ENCODE measurements around the gene ITGB6.

Gene ITGB6

DNA sequence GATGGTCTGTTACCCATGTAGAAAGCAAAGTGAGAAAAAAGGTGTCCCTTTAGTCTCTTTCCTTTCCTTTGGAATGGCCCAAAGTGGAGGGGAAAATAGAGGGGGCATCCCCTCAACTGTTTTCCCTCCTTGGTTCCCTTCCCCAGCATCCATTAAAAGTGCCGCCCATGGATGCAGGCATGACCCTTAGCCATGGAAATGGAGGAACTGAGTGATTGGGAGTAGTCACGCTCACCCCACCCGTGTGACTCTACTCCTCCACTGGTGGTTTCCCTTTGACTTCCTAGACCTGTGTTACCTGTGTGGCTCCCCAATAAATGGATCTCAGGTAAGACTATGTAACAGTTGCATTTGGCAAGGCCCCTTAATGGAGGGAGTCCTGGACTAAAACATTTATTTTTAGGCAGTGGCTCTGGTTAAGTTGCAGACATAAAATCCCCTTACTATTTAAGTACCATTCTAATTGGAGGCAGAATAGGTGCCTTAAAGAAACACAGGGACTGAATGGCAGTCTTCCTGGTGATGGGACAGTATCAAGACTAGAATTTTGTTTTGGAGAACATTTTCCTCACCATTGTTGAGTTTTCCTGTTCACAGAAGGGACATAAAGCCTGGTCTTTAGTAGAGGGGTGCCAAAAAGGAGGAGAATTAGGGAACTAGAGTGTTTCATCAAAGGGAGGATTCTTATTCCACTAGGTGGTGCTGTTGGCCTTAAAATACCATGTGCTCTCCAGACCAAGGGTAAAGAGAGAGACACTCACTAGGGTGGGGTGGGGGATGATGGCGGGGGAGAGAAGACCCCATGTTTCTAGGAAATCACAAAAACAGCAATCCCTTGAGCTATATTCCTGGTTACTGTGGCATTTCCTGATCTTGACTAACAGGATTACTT lies 112.0 kb downstream of the ITGB6 start:
- DNase-seq (ENCODE audit: low read depth) = no peak

DNA sequence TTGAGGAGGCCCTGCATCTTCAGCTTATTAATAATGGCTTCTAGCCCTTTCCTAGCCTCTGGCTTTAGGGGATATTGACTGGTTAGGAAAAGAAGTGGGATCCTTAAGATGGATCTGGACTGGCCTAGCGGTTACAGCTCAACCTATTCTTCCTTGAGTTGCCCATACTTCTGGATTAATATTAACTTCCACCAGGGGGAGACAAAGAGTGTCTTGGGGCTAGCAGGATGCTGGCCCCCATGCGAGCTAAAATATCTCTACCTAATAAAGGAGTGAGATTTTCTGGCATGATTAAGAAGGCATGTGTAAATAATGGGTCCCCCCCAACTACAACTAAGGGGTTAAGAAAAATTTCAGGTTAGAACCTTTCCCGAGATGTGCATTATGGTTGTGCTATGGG lies 114.4 kb downstream of the ITGB6 start:
- DNase-seq (ENCODE audit: low read depth) = no peak

DNA sequence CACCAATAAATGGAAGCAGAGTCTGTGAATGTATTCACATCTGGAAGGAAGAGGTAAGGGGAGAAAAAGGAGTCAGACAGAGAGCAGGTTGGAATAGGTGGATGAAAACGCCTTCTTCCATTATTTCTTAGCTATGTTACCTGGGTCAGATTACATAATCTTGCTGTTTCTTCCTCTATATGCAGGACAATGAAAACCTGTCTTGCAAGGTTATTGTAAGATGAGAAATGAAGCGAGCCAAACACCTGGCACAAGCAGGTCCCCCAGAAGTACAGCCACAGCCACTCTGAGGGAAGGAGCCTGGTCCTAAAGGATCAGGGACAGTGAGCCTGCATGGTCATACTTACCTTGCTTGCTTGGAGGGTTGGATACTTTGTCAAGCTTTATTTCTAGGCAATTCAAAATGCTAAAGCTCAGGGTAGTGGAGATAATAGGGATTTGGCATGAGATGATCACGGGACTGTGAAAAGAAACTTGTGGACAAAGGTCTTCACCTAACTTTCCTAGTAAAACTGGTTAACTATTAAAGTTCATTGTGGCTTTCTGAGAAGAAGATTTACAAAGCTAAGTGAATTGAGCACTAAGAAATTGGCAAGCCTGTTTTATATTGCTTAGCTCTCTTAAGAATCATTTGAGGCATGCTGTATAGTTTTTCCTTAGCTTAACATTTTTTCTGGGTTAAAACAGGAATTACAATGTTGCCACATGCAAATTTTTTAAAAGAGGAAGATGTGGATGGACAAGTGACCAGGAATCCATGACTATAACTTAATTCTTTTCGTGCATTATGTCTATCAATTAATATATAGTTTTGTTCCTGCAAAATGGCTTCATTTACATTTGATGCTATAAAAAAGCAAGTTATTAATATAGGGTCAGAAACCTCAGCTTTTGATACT lies 121.9 kb downstream of the ITGB6 start:
- no peak for DNase-seq (ENCODE audit: low read depth)

DNA sequence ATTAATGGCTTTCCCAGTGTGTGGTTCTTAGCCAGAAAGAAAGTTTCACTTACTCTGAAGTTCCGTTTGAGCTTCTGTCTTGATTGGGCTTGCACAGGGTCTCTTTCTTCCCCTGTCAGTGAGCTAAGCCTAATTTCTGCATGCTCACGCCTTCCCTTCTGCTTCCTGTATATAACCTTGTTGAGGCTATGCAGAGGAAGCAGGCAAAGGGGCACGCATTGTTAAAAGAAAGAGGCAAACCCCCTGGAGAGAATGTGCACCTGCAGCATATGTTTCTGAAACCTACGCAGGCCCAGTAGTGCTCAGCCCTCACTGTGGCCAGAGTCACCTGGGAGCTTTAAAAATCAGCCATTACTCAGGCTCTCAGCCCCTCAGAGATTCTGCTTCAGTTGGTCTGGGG lies 123.2 kb downstream of the ITGB6 start:
- no peak for DNase-seq (ENCODE audit: low read depth)

DNA sequence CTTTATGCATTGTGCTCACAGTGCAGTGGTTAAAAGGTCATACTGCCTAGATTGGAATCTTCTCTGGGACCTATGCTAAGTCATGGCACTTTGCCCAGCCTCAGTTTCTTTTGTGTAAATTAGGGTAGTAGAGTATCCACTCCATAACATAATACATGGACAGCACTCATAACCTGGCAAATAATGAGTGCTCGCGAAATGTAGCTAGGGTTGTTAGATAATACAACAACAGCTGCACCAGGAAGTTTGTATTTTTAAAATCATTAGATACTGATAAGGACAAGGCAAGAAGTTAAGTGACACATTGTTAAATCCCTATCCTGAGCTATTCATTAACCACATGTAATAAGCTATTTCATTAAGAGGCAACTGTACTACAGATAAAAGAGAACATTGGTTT lies 123.8 kb downstream of the ITGB6 start:
- no peak for DNase-seq (ENCODE audit: low read depth)

DNA sequence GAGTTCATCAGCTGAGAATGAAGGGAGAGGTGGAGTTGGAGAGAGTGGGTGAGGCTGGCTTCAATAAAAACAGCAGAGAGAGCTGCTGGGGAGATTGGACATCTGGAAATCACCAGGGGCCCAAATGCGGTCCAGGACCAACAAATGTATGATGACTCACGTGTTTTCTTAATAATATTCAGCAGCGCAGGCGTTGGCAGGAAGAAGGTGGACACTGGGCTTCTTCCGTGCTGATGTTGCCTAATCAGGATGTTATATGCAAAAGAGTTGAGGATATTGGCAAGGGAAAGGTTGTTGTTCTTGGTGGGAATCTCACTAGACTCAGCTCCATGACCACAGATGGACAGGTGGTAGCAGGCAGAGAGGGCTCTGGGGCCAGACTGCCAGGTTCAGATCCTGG lies 124.9 kb downstream of the ITGB6 start:
- DNase-seq (ENCODE audit: low read depth) = peak; percentile 77

DNA sequence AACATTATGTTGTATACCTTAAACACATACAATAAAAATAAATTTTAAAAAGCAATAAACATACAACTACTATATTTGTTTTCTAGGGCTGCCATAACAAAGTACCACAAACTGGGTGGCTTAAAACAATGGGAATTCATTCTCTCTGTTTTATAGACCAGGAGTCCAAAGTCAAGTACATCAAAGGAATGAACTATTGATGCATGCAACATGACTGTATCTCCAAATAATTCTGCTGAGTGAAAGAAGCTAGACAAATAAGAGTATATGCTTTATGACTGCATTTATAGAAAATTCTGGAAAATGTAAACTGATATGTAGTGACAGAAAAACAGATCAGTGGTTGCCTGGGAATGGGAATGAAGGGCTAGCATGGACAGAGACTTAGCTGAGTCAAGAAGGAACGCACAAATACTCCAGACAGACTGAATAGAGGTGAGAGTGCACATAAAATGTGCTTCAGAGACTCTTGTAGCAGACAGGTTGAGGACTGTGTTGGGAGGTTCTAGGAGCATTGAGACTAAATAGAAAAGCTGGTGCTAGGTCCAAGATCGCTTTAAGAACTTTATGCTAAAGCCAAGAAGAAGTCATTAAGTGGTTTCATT lies 126.7 kb downstream of the ITGB6 start:
- DNase-seq (ENCODE audit: low read depth) = no peak

DNA sequence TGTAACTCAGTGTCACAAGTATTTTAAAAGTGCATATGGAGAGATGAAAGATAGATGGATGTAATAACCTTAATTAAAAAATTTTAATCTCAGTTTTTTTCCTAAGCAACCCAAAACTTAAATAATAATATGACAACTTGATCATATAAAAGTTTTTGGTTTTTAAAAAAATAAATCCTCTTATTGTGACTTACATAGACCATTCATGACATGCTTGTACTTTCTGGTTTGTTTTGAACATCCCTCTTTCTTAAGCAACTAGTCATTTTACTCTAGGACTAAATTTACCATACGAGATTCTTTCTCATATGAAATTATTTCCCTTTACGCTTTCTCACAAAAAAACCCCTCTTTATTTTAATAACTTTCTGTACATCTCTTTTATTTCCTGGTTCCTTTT lies 131.2 kb downstream of the ITGB6 start:
- no peak for DNase-seq (ENCODE audit: low read depth)

DNA sequence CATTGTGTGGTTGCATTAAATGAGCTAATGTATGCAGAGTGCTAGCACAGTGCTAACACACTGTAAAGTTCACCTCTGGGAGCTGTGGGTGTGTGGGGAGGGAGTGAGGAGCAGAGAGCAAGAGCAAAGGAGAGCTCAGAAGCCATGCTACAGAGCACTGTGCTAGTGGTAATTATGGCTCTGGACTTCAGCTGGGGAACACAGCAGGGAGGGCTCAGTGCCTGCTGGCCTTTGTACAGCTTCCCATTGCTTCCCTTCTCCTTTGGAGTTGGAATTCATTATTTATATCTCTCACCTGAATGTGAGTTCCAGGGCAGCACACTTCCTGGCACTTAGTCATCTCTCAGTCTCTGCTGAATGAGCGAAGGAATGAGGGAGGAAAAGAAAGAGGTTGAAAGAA lies 135.2 kb downstream of the ITGB6 start:
- DNase-seq (ENCODE audit: low read depth) = no peak

DNA sequence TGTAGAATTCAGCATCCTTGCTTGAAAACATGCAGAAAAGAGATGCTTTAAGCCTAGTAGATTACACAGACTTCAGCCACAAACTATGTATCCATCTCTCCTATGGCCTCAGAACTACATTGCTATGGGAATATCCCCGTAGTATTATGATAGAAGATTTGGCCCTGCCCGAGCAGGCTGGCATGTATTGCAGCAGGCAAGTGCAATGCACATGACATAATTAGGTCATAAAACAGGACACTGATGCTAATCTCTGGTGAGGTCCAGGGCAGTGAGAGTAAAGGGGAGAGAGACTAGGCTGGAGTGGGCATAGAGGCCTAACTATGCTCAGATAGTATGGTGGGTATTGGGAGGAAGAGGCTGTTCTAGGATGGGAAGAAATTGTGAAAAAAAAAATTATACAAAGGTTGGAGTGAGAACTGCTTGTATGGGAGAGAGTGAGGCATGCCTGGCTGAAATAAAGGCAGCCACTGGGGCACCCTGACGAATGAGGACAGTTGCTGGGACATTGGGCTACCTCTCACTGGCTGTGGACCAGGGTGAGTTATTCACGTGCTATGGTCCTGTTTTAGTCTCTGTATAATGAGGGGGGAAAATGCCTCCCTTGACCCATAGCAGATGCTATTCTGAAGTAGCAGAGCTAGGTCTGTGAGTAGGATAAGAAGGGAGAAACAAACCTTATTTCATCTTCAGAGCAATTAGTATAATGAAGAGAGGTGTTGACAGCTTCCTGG lies 136.0 kb downstream of the ITGB6 start:
- no peak for DNase-seq (ENCODE audit: low read depth)

DNA sequence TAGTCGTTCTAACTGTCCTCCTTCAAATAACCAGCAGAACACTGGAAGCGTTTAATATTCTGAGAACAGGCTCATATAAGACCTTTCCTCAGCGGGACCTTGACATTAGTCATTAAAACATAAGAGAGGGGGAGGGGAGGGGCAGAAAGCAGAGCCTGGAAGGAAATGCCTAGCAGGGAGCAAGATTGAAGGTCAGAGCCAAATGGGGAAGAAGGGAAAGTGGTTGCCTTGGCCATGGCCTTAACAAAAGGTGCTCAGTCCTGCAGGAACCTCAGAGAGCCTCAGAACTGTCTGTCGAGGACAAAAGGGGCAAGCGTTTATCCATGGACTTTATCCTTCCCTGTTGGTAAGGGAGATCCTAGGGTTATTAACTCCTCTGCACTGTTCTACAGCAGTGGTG lies 136.8 kb downstream of the ITGB6 start:
- no peak for DNase-seq (ENCODE audit: low read depth)

DNA sequence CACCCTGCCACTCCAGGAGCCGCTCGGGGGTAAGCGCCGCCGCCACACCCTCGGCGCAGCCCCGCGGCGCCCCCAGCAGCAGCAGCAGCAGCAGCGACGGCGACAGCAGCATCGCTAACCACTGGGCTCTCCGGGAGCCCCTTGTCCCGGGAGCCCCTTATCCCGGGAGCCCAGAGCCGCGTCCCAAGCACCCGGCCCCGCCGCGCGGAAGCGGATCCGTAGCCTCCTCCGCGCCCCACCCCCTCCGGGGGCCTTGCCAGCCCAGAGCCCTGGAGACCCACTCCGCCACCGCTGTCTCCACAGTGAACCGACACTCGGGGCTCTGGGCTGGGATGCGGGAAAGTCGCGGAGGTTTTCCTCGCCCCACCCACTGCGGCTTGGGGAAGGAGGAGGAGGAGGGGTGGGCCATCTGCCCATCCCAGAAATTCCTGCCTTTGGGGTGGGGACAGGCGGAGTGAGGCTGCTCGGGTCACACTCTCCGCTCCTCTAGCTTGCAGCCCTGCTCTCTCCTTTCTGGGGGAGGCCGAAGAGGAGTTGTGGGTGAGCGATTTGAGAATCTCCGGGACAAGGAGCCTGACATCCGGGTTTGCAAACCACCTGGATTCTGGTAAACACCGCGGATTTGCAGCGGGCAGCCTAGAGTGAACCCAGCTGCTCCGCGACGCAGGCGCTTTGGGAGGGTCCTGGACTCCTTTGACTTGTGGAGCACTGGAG lies 137.6 kb downstream of the ITGB6 start, which contains the start of gene PLA2R1:
TSS of gene PLA2R1 (minus strand) at position 324 of the 714 bp plus-strand sequence. CDS start at position 112, 212 bp downstream.
- peak; percentile 14 for DNase-seq (ENCODE audit: low read depth)

DNA sequence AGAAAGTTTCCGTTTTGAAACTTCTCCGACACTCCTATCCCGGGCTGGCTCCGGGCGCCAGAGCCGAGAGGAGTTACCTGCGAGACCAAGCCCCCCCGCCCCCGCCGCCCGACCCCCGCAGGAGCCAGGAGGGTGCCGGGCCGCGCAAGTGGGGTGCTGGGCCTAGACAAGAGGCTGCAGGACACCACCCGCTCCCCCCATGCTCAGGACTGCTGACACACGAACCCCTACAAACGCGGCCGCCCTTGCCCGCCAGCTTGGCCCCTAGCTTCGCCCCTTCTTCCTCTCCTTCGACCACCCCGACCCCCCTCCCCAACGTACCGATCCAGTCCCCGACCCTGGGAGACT lies 138.2 kb downstream of the ITGB6 start:
- no peak for DNase-seq (ENCODE audit: low read depth)

DNA sequence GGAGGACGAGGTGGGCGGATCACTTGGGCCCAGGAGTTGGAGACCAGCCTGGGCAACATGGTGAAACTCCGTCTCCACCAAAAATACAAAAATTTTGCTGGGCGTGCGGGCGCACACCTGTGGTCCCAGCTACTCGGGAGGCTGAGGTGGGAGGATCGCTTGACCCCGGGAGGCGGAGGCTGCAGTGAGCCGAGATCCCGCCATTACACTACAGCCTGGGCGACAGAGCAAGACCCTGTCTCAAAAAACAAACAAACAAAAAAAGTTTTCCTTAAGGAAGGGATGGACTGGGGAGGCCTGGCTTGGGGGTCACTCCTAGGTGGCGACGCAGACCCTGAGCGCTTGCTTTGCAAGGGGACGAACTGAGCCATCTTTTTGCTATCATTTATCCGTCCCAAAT lies 138.5 kb downstream of the ITGB6 start:
- no peak for DNase-seq (ENCODE audit: low read depth)

DNA sequence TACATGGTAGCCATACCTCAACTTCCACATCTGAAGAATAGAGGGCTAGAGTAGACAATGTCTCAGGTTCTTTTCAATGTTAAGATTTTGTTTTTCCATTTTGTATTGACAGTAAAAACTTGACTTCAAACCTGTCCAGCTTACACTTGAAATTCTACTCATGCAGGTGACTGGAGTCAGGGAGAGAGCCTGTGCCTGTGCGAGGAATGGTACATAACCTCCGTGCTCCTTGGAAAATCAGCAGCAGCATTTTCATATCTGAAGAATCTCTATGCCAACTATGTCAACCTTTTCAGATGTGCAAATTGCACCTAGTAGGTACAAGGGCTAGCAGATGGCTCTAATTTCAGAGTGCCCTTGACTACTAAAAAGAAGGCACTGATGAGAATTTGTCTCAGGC lies 139.8 kb downstream of the ITGB6 start:
- no peak for DNase-seq (ENCODE audit: low read depth)

DNA sequence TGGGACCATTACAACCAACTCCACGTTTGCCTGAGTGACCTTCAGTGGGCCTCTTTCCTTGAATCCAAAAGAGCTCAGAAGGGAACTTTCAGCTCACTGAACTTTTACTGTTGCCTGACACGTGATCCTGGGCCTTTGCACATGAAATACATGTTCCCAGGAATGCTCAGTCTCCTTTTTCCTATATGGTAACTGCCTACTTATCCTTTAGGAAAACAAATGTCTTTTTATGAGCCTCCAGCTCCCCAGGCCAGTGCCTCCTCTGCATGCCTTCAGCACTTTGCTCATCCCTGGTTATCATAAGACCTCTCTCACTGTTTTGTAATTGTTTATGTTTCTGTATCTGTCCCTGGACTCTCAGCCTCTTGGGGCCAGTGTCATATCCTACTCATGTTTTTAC lies 142.7 kb downstream of the ITGB6 start:
- DNase-seq (ENCODE audit: low read depth) = no peak

DNA sequence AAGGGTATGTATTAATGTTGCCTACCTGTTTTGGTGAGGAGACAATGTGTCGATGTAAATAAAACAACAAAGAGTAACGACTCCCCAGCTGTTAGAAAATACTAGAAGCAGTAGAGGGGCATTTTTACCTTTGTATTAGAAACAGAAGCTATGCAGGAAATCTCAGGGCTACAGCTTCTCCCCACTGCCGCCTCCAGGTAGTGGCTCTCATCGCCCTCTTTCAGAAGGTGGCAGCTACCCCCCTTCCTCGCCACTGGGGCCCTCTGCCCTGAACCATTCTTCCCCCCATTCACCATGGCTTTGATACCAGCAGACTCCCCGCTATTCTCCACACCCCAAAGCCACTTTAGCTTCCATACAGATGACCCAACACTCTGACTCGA lies 144.4 kb downstream of the ITGB6 start:
- DNase-seq (ENCODE audit: low read depth) = no peak

DNA sequence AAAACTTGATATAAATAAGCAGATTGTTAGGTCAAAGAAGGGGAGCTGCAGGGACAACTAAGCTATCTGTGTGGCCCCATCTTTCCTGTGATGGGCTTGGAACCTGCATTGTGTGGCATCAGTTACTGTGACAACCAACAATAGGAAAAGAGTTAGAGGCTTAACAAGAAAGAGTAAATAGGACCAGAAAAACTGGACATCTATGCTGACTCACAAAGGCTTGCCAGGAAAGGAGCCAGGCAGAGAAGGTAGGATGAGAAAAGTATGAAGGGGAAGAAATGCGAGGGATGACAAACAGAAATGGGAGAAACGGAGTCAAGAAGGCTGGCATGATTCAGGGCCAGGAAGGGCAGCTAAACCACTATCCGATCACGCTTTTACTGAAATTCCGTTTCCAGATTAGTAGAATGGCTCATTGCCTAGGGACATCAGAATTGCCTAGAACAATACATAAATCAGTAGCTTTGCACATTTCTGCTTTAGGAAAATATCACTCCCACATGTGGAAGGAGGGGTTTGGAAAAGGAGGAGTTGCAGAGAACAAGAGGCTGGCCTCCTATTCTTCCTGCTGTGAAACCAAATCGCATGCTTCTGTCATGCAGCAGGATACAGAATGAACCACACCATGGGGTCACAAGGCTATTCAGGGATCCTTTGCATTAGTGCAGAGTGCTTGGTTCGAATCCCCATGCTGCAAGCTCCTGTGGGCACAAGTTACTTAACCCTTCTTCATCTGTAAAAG lies 144.9 kb downstream of the ITGB6 start:
- DNase-seq (ENCODE audit: low read depth) = no peak

DNA sequence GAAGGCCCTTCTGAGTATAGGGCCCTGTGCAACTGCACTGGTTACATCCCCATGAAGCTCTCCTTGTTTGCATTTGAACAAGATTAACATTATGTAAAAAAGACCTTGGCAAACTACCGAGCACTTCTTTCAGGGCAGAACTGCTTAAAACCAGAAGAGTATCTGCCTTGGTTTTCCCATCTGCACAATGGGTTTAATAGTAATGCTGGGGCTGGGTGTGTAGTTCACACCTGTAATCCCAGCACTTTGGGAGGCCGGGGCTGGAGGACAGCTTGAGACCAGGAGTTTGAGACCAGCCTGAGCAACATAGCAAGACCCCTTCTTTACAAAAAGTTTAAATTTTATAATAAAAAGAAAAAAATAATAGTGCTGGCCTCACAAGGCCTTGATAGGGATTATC lies 146.1 kb downstream of the ITGB6 start:
- DNase-seq (ENCODE audit: low read depth) = no peak

DNA sequence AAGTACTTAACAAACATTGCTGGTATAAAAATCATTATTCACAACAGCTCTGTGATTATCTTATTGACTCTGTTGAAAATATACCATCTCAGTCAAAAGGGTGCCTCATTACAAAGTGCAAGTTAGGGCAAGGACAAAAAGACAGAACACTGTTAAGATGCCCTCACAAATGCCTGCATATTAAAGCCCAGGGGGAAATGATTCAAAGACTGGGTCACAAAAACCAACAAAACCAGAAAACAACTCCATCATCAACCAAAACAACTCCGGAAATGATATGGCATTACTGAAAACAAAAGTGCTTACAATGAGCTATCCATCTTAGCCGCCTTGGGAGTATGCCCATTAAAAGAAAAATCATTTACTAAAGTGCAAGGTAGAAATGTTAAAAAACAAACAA lies 147.5 kb downstream of the ITGB6 start:
- DNase-seq (ENCODE audit: low read depth) = no peak

DNA sequence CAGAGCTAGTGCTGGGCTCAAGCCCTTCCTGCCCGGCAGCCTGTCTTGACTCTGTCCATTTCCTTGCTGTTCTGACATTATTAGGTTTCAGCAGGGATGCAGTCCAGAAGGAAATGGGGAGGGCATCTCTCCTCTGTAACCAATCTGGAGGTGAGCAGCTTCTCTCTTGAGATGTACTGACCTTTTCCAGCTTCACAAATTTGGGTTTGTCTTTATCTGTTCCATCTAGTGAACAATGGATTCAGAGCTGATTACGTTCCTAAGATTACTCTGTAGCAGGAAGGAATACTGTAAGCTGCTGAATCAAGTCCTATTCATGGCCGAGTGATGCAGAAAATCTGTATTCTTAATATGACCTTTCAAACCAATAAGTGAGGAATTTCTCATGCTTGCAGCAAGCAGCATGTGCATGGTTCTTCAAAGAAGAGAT lies 148.7 kb downstream of the ITGB6 start:
- no peak for DNase-seq (ENCODE audit: low read depth)

Measured in HS-5 (cell line).